HepG2 (cell line): Measurements from ENCODE around the gene ZCCHC3. TPM values are rescaled to one million over a fixed set of nuclear protein-coding genes. Genes with fewer than 3 reads are reported as not detected.

Experiments
- ARNT ChIP-seq: fragments of 450-650 bp; IDR thresholded peaks from 2 replicates; pipeline ENCODE4 v1.6.1; 2017
- DNMT3B ChIP-seq: conservative IDR thresholded peaks from 2 replicates; pipeline ENCODE4 v1.6.1; 2016; ENCODE audit warnings: missing biosample characterization, control low read depth
- HCFC1 ChIP-seq: fragments of 150-350 bp; IDR thresholded peaks from 2 replicates; pipeline ENCODE4 v1.6.1; 2014; ENCODE audit warnings: low read depth, low read length
- KDM5A ChIP-seq: fragments of 200-600 bp; sonication (generic); IDR thresholded peaks from 2 replicates; pipeline ENCODE4 v1.7.0; 2018; ENCODE audit warnings: antibody characterized with exemption, mild to moderate bottlenecking, low read length, borderline replicate concordance
- MED1 ChIP-seq: sonication (generic); formaldehyde crosslinking; IDR thresholded peaks from 2 replicates; pipeline ENCODE4 v1.4.0; 2020; ENCODE audit warnings: missing genetic modification reagents
- ZNF180 ChIP-seq: sonication (generic); formaldehyde crosslinking; IDR thresholded peaks from 2 replicates; pipeline ENCODE4 v1.4.0; 2020; ENCODE audit warnings: low read depth, missing genetic modification reagents, borderline replicate concordance
- ZNF235 ChIP-seq: sonication (generic); formaldehyde crosslinking; IDR thresholded peaks from 2 replicates; pipeline ENCODE4 v1.8.1; 2023; ENCODE audit warnings: mild to moderate bottlenecking, missing genetic modification reagents, borderline replicate concordance
- polyA plus RNA-seq, 8 experiments: library from polyadenylated mRNA; depleted of rRNA in 3 of 8; stranded (reverse) in 7 of 8; unstranded in 1 of 8; fragments of >200 nt; fragmentation: Illumina TruSeq in 4 of 8; extraction: Trizol in 4 of 8; gene quantifications; 2 replicates each; pipeline versions ENCODE4 v1.2.1 to v1.2.3, GENCODE V29; 2011 to 2016; ENCODE audit warnings: low read depth in 4 of 8, missing spikeins in 1 of 8, mixed read lengths in 1 of 8; ENCODE audit not compliant: insufficient read depth in 1 of 8
- total RNA-seq, 5 experiments: library from RNA; depleted of rRNA; stranded (reverse); fragments of >200 nt; fragmentation: Illumina TruSeq; extraction: Trizol; gene quantifications; 2 replicates each; pipeline ENCODE4 v1.2.3, GENCODE V29; 2016; ENCODE audit warnings: low read depth in 1 of 5
- TF ChIP-seq, protein P1 (sequence below): sonication (generic); formaldehyde crosslinking; IDR thresholded peaks from 2 replicates; pipeline ENCODE4 v1.5.1; 2020; ENCODE audit warnings: mild to moderate bottlenecking, moderate library complexity, missing genetic modification reagents
- TF ChIP-seq, protein P2 (sequence below), 2 experiments: fragments of 450-650 bp in 1 of 2; sonication (generic) in 1 of 2; formaldehyde crosslinking in 1 of 2; IDR thresholded peaks; 2 replicates each; pipeline versions ENCODE4 v1.6.1 to v1.8.0; 2016 to 2022; ENCODE audit warnings: antibody characterized with exemption in 1 of 2, mild to moderate bottlenecking in 1 of 2, missing genetic modification reagents in 1 of 2
- TF ChIP-seq, protein P3 (sequence below): sonication (generic); formaldehyde crosslinking; conservative IDR thresholded peaks from 2 replicates; pipeline ENCODE4 v1.4.0; 2020; ENCODE audit warnings: mild to moderate bottlenecking, missing genetic modification reagents, moderate library complexity
- TF ChIP-seq, protein P4 (sequence below): sonication (generic); formaldehyde crosslinking; IDR thresholded peaks from 2 replicates; pipeline ENCODE4 v1.8.0; 2022; ENCODE audit warnings: mild to moderate bottlenecking, missing genetic modification reagents, moderate library complexity

Gene ZCCHC3
- total and polyA plus RNA-seq, 2 of the 13 experiments (the other 11 are each of a cell fraction or from before 2014, with no cell fraction given): 46.6 to 63.0 TPM

DNA sequence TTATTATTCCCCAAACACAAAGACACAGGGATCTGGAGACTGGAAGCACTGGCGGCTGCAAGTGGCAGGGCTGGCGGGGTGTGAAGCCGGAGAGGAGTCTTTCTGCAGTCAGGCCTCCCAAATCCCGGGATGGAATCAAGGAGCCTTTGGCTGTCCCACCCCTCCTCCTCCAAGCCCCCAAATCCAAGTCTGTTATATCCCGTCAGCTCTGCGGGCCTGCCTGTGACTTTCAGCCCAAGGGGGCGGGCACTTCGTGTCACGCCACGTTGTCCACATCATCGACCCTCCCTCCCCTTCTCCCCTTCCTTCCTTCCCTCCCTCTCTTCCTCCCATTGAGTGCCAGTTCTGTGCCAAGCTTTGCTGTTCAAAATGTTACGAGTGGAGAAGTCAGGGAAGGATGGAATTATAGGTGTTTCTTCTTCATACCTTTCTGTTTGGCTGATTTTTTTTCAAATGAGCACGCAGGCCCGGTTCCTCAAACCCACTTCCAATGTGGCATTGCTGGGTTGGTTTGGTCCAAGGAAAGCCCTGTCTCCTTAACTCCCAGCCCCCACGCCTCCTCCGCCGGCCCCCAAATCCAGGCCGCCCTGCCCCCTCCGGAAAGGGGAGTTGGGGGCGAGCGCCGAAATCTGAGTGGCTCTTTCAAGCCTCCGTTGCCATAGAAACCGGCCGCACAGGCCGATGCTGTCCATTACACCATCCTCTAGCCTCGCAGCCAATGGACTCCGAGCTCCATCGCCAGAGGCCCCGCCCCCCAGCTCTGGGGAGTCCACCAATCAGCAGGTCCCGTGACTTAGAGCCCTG, 12.7 kb downstream of the ZCCHC3 start (continued):
- TF ChIP-seq, protein P1, sequence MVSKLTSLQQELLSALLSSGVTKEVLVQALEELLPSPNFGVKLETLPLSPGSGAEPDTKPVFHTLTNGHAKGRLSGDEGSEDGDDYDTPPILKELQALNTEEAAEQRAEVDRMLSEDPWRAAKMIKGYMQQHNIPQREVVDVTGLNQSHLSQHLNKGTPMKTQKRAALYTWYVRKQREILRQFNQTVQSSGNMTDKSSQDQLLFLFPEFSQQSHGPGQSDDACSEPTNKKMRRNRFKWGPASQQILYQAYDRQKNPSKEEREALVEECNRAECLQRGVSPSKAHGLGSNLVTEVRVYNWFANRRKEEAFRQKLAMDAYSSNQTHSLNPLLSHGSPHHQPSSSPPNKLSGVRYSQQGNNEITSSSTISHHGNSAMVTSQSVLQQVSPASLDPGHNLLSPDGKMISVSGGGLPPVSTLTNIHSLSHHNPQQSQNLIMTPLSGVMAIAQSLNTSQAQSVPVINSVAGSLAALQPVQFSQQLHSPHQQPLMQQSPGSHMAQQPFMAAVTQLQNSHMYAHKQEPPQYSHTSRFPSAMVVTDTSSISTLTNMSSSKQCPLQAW (CRISPR knock-in tag): peak; percentile 77; the same call in 1 of the 2 replicates
- TF ChIP-seq, protein P2, sequence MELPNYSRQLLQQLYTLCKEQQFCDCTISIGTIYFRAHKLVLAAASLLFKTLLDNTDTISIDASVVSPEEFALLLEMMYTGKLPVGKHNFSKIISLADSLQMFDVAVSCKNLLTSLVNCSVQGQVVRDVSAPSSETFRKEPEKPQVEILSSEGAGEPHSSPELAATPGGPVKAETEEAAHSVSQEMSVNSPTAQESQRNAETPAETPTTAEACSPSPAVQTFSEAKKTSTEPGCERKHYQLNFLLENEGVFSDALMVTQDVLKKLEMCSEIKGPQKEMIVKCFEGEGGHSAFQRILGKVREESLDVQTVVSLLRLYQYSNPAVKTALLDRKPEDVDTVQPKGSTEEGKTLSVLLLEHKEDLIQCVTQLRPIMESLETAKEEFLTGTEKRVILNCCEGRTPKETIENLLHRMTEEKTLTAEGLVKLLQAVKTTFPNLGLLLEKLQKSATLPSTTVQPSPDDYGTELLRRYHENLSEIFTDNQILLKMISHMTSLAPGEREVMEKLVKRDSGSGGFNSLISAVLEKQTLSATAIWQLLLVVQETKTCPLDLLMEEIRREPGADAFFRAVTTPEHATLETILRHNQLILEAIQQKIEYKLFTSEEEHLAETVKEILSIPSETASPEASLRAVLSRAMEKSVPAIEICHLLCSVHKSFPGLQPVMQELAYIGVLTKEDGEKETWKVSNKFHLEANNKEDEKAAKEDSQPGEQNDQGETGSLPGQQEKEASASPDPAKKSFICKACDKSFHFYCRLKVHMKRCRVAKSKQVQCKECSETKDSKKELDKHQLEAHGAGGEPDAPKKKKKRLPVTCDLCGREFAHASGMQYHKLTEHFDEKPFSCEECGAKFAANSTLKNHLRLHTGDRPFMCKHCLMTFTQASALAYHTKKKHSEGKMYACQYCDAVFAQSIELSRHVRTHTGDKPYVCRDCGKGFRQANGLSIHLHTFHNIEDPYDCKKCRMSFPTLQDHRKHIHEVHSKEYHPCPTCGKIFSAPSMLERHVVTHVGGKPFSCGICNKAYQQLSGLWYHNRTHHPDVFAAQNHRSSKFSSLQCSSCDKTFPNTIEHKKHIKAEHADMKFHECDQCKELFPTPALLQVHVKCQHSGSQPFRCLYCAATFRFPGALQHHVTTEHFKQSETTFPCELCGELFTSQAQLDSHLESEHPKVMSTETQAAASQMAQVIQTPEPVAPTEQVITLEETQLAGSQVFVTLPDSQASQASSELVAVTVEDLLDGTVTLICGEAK (IDR thresholded peaks at IDR 0.05): no peak
- TF ChIP-seq, protein P2 (CRISPR knock-in tag; IDR thresholded peaks at IDR 0.05): peak; percentile 61; the same call in 1 of the 2 replicates
- TF ChIP-seq ZNF180 (CRISPR knock-in tag) (0 out of 2 replicates have a peak, but pooled peaks have one; percentile 85), MED1 (CRISPR knock-in tag) (peak; percentile 57; the same call in 1 of the 2 replicates), DNMT3B (CRISPR knock-in tag) (no peak), HCFC1 (no peak), KDM5A (no peak), ARNT (no peak), ZNF235 (CRISPR knock-in tag) (peak; percentile 96; the same call in 1 of the 2 replicates)
- TF ChIP-seq, protein P3, sequence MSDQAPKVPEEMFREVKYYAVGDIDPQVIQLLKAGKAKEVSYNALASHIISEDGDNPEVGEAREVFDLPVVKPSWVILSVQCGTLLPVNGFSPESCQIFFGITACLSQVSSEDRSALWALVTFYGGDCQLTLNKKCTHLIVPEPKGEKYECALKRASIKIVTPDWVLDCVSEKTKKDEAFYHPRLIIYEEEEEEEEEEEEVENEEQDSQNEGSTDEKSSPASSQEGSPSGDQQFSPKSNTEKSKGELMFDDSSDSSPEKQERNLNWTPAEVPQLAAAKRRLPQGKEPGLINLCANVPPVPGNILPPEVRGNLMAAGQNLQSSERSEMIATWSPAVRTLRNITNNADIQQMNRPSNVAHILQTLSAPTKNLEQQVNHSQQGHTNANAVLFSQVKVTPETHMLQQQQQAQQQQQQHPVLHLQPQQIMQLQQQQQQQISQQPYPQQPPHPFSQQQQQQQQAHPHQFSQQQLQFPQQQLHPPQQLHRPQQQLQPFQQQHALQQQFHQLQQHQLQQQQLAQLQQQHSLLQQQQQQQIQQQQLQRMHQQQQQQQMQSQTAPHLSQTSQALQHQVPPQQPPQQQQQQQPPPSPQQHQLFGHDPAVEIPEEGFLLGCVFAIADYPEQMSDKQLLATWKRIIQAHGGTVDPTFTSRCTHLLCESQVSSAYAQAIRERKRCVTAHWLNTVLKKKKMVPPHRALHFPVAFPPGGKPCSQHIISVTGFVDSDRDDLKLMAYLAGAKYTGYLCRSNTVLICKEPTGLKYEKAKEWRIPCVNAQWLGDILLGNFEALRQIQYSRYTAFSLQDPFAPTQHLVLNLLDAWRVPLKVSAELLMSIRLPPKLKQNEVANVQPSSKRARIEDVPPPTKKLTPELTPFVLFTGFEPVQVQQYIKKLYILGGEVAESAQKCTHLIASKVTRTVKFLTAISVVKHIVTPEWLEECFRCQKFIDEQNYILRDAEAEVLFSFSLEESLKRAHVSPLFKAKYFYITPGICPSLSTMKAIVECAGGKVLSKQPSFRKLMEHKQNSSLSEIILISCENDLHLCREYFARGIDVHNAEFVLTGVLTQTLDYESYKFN (CRISPR knock-in tag): peak; percentile 59
- TF ChIP-seq, protein P4, sequence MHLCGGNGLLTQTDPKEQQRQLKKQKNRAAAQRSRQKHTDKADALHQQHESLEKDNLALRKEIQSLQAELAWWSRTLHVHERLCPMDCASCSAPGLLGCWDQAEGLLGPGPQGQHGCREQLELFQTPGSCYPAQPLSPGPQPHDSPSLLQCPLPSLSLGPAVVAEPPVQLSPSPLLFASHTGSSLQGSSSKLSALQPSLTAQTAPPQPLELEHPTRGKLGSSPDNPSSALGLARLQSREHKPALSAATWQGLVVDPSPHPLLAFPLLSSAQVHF (CRISPR knock-in tag): 0 out of 2 replicates have a peak, but pooled peaks have one; percentile 64
